ENCODE results near the gene SETBP1.

The SETBP1 gene

GRCh38 chr18:44826418-44827259 is 146.0 kb downstream of the SETBP1 start:
- peak overlapping the region; percentile 44; the same call in 1 of the 2 replicates for H3K27ac ChIP-seq
- TF ChIP-seq Cebpa-rat (IDR thresholded peaks at IDR 0.05): no peak
- no peaks in the 10 kb centered on the region for H4K20me1 ChIP-seq
- no peak overlapping the region for H3K9ac ChIP-seq
- H3K4me2 ChIP-seq: peak overlapping the region; percentile 54
- no peak overlapping the region for H3K4me3 ChIP-seq
- H3K27me3 ChIP-seq: no peaks in the 10 kb centered on the region
- H3K36me3 ChIP-seq: no peaks in the 10 kb centered on the region
- peaks cover 49% of the 10 kb centered on the region for H3K4me1 ChIP-seq
- no peaks in the 10 kb centered on the region for H3K9me3 ChIP-seq

DNA sequence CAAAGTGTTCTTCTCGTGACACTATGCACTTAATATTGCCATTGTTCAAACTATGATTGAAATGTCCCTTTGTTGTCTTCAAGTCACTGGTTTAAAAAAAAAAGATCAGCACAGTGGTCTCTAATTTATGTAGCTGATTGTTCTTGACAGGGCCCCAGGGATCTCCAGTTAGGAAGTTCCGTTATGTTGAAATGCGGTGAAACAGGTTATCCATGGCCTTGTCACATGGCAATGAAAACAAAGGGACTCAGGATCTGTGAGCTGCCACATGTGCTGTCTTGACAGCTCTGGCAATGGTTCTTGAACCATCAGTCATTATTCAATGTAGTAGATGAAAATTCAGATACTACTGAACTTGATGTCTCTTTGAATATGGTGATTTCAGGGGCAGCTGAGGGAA is 147.4 kb downstream of the SETBP1 start:
- H3K9ac ChIP-seq: no peak overlapping the region
- peak overlapping the region; percentile 54 for H3K4me2 ChIP-seq
- no peaks in the 10 kb centered on the region for H3K9me3 ChIP-seq
- TF ChIP-seq Cebpa-rat (IDR thresholded peaks at IDR 0.05): no peak
- H3K27me3 ChIP-seq: no peaks in the 10 kb centered on the region
- no peaks in the 10 kb centered on the region for H3K36me3 ChIP-seq
- peaks cover 49% of the 10 kb centered on the region for H3K4me1 ChIP-seq
- H3K4me3 ChIP-seq: no peak overlapping the region
- peak overlapping the region; percentile 47; the same call in 1 of the 2 replicates for H3K27ac ChIP-seq
- no peaks in the 10 kb centered on the region for H4K20me1 ChIP-seq

DNA sequence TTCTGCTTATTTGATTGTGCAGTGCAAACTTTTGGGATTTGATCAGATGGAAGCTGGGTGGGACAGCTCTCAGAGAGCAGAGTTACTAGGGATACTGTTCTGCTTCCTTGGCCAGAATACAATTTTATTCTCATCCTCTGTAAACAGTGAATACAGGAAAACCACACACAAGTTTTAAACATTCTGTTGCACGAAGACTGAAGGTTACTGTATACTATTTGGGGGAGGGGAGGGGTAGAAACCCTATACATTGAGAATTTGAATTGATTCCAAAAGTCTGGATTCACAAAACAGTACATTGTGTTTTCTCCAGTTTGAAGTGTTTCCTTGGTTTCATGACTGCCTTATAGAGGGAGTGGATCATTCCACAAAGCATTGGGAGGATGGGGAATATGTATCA is 149.9 kb downstream of the SETBP1 start:
- Histone ChIP-seq H3K4me1 (peaks cover 45% of the 10 kb centered on the region), H3K9ac (no peak overlapping the region), H3K27me3 (no peaks in the 10 kb centered on the region), H3K4me3 (no peak overlapping the region), H4K20me1 (no peaks in the 10 kb centered on the region), H3K27ac (no peak overlapping the region), H3K9me3 (no peaks in the 10 kb centered on the region), H3K36me3 (no peaks in the 10 kb centered on the region), H3K4me2 (peak overlapping the region; percentile 58)
- TF ChIP-seq Cebpa-rat (IDR thresholded peaks at IDR 0.05): no peak

DNA sequence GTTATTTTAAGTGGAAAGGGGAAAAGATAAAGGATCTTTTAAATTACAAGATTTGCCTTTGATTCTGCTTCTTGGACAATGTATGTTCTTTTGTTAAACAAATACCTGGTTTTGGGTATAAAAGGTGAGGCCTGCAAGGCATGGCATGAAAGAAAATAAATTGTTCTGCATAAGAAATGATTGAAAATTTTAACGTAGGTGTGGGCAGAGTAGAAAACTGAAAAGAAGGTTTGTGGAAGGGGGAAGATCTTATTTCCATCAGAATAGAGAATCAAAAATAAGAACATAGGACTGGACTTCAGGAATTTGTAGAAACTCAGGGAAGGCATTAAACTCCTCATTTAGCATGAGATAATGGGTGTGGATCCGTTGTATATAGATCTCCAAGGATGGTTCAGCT is 153.1 kb downstream of the SETBP1 start:
- Histone ChIP-seq H3K36me3 (no peaks in the 10 kb centered on the region), H3K4me2 (no peak overlapping the region), H3K4me3 (no peak overlapping the region), H3K9me3 (no peaks in the 10 kb centered on the region), H3K9ac (no peak overlapping the region), H3K4me1 (peaks cover 33% of the 10 kb centered on the region), H3K27ac (no peak overlapping the region), H3K27me3 (no peaks in the 10 kb centered on the region), H4K20me1 (no peaks in the 10 kb centered on the region)
- TF ChIP-seq Cebpa-rat (IDR thresholded peaks at IDR 0.05): no peak

DNA sequence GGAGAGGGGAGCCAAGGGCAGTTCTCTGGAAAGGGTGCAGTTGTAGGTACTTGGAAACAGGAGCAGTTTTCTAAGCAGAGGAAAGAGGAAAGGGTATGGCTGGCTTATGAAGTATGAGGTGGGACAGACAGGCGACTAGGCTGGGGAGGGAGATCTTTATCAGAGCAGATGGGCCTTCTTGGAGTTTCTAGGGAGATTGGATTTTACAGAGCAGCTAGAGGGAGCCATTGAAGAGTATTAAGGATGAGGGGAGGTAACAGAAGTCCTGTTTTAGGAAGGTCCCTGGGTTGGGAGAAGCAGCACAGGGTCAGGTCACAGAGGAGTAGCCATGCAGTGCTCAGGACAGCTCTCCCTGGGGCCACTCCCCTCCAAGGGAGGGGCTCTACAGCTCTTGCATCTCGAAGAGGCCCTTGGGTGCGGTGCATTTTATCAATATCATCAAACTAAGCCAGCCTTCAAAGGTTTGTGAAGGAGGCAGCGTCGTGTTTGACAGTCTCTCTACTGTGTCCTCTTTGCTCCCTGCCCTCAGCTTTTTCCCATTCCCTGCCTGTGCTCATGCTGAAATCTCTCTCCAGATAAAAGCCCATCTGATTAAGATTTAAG is 154.3 kb downstream of the SETBP1 start:
- Histone ChIP-seq H3K4me1 (peaks cover 40% of the 10 kb centered on the region), H3K4me2 (no peak overlapping the region), H4K20me1 (no peaks in the 10 kb centered on the region), H3K9ac (no peak overlapping the region), H3K9me3 (no peaks in the 10 kb centered on the region), H3K36me3 (no peaks in the 10 kb centered on the region), H3K27ac (no peak overlapping the region), H3K4me3 (no peak overlapping the region), H3K27me3 (no peaks in the 10 kb centered on the region)
- no peak for TF ChIP-seq Cebpa-rat (IDR thresholded peaks at IDR 0.05)

DNA sequence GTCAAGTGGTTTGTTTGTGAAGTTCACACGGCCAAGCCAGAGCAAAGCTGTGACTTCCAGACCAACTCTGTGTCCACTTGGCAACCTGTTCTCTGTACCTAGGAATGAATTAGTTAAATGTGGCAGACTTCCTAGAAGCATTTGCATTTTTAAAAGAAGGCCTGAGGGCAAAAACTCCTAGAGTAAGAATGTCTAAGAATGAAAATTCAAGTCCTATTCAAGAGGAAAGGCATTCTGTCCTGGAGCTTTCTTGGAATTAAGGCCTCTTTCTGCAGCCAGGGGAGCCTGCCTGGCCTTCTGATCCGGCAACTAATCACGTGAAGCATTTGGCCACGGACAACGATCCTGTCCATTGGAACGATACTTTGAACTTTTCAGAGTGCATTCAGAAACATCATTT is 155.0 kb downstream of the SETBP1 start:
- no peaks in the 10 kb centered on the region for H3K9me3 ChIP-seq
- no peaks in the 10 kb centered on the region for H3K27me3 ChIP-seq
- H4K20me1 ChIP-seq: no peaks in the 10 kb centered on the region
- H3K9ac ChIP-seq: no peak overlapping the region
- no peaks in the 10 kb centered on the region for H3K36me3 ChIP-seq
- H3K4me2 ChIP-seq: no peak overlapping the region
- TF ChIP-seq Cebpa-rat (IDR thresholded peaks at IDR 0.05): no peak
- no peak overlapping the region for H3K4me3 ChIP-seq
- peaks cover 38% of the 10 kb centered on the region for H3K4me1 ChIP-seq
- no peak overlapping the region for H3K27ac ChIP-seq

- no peaks in the 10 kb centered on the region for H3K36me3 ChIP-seq
- no peak overlapping the region for H3K9ac ChIP-seq
- no peak overlapping the region for H3K4me2 ChIP-seq
- H3K27ac ChIP-seq: no peak overlapping the region
- H3K4me1 ChIP-seq: peaks cover 32% of the 10 kb centered on the region
- H4K20me1 ChIP-seq: no peaks in the 10 kb centered on the region
- H3K9me3 ChIP-seq: no peaks in the 10 kb centered on the region
- no peak for TF ChIP-seq Cebpa-rat (IDR thresholded peaks at IDR 0.05)
- H3K27me3 ChIP-seq: no peaks in the 10 kb centered on the region
- H3K4me3 ChIP-seq: no peak overlapping the region
These were observed 155.6 kb downstream of the SETBP1 start for GRCh38 chr18:44836263-44836662.

DNA sequence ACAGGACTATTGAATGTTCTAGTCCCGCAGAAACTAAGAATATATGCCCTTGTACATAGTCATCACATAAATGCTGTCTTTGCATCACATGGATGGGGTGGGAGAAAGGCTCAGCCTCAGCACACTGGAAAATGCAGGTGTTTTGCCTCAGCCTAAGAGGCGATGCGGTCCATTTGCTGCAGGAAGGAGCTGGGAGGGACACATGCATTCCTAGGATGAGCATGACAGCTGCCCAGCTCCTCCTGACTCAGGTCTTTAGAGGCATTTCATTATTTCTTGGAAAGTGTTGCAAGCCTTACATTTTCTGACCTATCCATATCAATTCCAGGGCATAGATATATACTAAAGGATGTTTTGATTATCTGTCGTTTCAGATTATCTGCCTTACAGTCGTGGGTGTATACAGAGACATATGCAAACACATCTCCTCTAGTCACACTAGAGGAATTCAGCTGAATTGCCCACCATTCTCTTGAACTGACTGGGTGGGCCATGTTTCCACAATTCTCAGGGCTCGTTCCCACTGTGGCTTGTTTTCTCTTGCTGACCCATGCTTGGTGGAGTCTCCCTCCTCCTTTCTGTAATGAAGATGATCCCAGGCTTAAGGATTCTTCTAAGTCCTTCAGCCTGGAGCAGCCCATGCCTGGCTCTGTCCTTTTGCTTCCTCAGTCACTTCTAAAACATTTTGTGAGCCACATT is 156.9 kb downstream of the SETBP1 start:
- H3K4me3 ChIP-seq: no peak overlapping the region
- peak overlapping the region; percentile 9; the same call in 1 of the 2 replicates for H3K4me2 ChIP-seq
- no peaks in the 10 kb centered on the region for H3K36me3 ChIP-seq
- H3K27me3 ChIP-seq: no peaks in the 10 kb centered on the region
- H3K4me1 ChIP-seq: peaks cover 43% of the 10 kb centered on the region
- no peaks in the 10 kb centered on the region for H4K20me1 ChIP-seq
- H3K9ac ChIP-seq: no peak overlapping the region
- TF ChIP-seq Cebpa-rat (IDR thresholded peaks at IDR 0.05): no peak
- no peaks in the 10 kb centered on the region for H3K9me3 ChIP-seq
- peak overlapping the region; percentile 74; the same call in 1 of the 2 replicates for H3K27ac ChIP-seq

GRCh38 chr18:44838971-44839666 is 158.4 kb downstream of the SETBP1 start:
- peak overlapping the region; percentile 74 for H3K27ac ChIP-seq
- TF ChIP-seq Cebpa-rat (IDR thresholded peaks at IDR 0.05): no peak
- peaks cover 11% of the 10 kb centered on the region for H3K9me3 ChIP-seq
- no peak overlapping the region for H3K4me3 ChIP-seq
- H3K9ac ChIP-seq: peak overlapping the region; percentile 66; the same call in 1 of the 2 replicates
- peak overlapping the region; percentile 80 for H3K4me2 ChIP-seq
- H3K27me3 ChIP-seq: no peaks in the 10 kb centered on the region
- no peaks in the 10 kb centered on the region for H3K36me3 ChIP-seq
- no peaks in the 10 kb centered on the region for H4K20me1 ChIP-seq
- H3K4me1 ChIP-seq: peaks cover 47% of the 10 kb centered on the region
